ENCODE measurements around the gene MOB2.

GRCh38 chr11:1461826-1462697 lies 24.5 kb downstream of the MOB2 start:
- TF ChIP-seq POLR2A (IDR thresholded peaks at IDR 0.05) (no peak), CTCF (IDR thresholded peaks at IDR 0.05) (no peak), POLR2AphosphoS5 (IDR thresholded peaks at IDR 0.05) (no peak), EP300 (IDR thresholded peaks at IDR 0.05) (no peak)

Measured in suprapubic skin (tissue), 4 donors.